Astrocyte of the cerebellum (primary cell): Measurements from ENCODE around the gene PDE8A.

Experiments
- DNase-seq: peaks from one replicate; pipeline ENCODE4 v3.0.0-alpha.2; 2011; ENCODE audit warnings: low read depth
- H3K4me3 ChIP-seq: 2 replicates; pipeline ENCODE4 v1.5.1; 2011; ENCODE audit warnings: mild to moderate bottlenecking, low read depth, low read length, moderate library complexity
- in situ Hi-C: cut with HindIII; loops from 2 replicates; pipeline ENCODE4 v1.10.0; 2017; ENCODE audit warnings: low sequenced_read_pairs
- TF ChIP-seq, protein P1 (sequence below): IDR thresholded peaks from 2 replicates; pipeline ENCODE4 v1.5.1; 2012; ENCODE audit warnings: low read length, low read depth, moderate library complexity, mild to moderate bottlenecking; ENCODE audit errors: missing control alignments

Gene PDE8A

GRCh38 chr15:85149465-85150129 lies 167.9 kb downstream of the PDE8A start:
- in situ Hi-C loops, result no loop called here

GRCh38 chr15:85150130-85150480 lies 168.4 kb downstream of the PDE8A start:
- TF ChIP-seq, protein P1, sequence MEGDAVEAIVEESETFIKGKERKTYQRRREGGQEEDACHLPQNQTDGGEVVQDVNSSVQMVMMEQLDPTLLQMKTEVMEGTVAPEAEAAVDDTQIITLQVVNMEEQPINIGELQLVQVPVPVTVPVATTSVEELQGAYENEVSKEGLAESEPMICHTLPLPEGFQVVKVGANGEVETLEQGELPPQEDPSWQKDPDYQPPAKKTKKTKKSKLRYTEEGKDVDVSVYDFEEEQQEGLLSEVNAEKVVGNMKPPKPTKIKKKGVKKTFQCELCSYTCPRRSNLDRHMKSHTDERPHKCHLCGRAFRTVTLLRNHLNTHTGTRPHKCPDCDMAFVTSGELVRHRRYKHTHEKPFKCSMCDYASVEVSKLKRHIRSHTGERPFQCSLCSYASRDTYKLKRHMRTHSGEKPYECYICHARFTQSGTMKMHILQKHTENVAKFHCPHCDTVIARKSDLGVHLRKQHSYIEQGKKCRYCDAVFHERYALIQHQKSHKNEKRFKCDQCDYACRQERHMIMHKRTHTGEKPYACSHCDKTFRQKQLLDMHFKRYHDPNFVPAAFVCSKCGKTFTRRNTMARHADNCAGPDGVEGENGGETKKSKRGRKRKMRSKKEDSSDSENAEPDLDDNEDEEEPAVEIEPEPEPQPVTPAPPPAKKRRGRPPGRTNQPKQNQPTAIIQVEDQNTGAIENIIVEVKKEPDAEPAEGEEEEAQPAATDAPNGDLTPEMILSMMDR, result no peak
- in situ Hi-C loops, result no loop called here
- no peak overlapping the region for H3K4me3 ChIP-seq
- no peak for DNase-seq

More at GRCh38 chr15:85149465-85150129, 167.9 kb downstream of the PDE8A start:
- DNase-seq, result no peak
- TF ChIP-seq, protein P1, result no peak
- no peak overlapping the region for H3K4me3 ChIP-seq

DNA sequence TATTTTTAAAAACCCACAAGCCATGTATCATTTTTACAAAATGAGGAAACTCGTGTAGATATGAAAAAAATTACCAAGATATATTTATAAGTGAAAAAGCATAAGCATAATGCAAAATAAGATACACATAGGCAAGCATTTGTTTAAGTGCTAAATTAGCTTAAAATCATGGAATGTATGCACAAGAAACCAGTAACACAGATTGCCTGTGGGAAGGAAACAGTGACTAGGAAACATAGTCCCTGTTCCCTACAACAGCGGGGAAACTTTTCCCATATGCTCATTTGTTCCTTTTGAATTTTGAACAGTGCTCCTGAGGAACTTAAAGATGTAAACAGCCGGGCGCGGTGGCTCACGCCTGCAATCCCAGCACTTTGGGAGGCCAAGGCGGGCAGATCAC lies 169.5 kb downstream of the PDE8A start:
- no peak for DNase-seq
- TF ChIP-seq, protein P1, result no peak
- in situ Hi-C loops, result no loop called here
- H3K4me3 ChIP-seq, result no peak overlapping the region

DNA sequence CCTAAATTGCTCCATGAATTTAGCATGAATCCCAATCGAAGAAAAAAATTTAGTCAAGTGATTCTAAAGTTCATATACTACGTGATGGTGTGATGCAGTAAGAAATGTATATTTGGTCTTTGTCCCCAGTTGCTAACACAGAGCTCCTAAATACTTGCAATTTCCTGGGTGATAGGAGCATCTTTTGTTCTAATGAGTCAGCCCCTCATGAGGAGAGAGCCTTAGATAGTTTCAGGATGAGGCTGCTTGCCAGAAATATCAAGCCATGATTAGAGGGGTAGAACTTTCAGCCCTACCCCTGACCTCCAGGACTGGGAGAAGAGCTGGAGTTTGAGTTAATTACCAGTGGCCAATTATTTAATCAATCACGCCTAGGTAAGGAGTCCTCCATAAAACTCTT lies 170.2 kb downstream of the PDE8A start:
- TF ChIP-seq, protein P1, result no peak
- no peak overlapping the region for H3K4me3 ChIP-seq
- no peak for DNase-seq
- in situ Hi-C loops, result no loop called here

- TF ChIP-seq, protein P1, result no peak
Observed at GRCh38 chr15:85154061-85154460, 172.4 kb downstream of the PDE8A start.

DNA sequence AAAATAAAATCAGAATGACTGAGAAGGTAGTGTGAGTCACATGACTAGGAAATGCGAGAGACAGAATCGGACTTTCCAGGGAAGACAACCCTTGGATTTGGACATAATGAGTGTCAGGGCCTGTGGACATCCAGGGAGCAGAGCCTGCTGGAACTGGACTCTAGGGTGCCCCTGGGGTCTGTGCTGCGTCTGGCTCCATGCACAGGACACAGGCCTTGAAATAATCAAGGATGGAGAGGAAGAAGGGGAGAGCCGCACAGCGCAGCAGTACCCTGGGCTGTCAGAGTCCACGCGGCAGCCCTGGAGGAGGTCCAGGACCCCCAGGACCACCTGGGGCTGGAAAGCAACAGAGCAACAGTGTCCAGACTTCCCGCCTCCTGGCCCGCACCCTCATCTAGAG lies 173.7 kb downstream of the PDE8A start:
- DNase-seq, result no peak
- TF ChIP-seq, protein P1, result no peak
- in situ Hi-C loops, result no loop called here
- no peak overlapping the region for H3K4me3 ChIP-seq

More at GRCh38 chr15:85154061-85154460, 172.4 kb downstream of the PDE8A start:
- no peak overlapping the region for H3K4me3 ChIP-seq
- DNase-seq, result no peak
- in situ Hi-C loops, result no loop called here
